GM12874 (cell line): ENCODE results near the gene PLS1.

Experiments
- TF ChIP-seq, protein P1 (sequence below): IDR thresholded peaks from 2 replicates; pipeline ENCODE4 v1.5.1; 2011; ENCODE audit warnings: low read depth, mild to moderate bottlenecking, control low read depth, low read length, moderate library complexity; ENCODE audit not compliant: insufficient read depth

The PLS1 gene

DNA sequence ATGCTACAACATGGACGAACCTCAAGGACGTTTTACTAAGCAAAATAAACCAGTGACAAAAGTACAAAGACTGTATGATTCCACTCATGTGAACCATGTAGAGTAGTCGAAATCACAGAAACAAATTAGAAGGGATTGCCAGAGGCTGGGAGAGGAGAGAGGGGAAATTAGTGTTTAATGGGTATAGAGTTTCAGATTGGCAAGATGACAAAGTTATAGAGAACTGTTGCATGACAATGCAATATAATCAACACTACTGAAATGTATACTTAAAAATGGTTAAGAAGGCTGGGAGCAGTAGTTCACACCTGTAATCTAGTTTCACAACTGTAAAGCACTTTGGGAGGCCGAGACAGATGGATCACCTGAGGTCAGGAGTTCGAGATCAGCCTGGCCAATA lies 36.9 kb downstream of the PLS1 start:
- TF ChIP-seq, protein P1, sequence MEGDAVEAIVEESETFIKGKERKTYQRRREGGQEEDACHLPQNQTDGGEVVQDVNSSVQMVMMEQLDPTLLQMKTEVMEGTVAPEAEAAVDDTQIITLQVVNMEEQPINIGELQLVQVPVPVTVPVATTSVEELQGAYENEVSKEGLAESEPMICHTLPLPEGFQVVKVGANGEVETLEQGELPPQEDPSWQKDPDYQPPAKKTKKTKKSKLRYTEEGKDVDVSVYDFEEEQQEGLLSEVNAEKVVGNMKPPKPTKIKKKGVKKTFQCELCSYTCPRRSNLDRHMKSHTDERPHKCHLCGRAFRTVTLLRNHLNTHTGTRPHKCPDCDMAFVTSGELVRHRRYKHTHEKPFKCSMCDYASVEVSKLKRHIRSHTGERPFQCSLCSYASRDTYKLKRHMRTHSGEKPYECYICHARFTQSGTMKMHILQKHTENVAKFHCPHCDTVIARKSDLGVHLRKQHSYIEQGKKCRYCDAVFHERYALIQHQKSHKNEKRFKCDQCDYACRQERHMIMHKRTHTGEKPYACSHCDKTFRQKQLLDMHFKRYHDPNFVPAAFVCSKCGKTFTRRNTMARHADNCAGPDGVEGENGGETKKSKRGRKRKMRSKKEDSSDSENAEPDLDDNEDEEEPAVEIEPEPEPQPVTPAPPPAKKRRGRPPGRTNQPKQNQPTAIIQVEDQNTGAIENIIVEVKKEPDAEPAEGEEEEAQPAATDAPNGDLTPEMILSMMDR, result no peak

DNA sequence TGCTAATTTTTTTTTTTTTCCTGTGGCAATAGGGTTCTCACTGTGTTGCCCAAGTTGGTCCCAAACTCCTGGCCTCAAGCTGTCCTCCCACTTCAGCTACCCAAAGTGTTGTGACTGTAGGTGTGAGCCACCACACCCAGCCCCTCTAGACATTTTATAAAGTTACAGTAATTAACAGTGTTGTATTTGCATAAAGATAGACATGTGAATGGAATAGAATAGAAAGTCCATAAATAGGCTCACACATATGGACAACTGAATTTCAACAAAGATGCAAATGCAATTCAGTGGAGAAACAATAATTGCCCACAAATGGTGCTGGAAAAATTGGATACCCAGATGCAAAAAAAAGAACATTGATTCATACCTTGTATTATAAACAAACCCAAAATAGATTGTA lies 39.9 kb downstream of the PLS1 start:
- TF ChIP-seq, protein P1, result no peak

DNA sequence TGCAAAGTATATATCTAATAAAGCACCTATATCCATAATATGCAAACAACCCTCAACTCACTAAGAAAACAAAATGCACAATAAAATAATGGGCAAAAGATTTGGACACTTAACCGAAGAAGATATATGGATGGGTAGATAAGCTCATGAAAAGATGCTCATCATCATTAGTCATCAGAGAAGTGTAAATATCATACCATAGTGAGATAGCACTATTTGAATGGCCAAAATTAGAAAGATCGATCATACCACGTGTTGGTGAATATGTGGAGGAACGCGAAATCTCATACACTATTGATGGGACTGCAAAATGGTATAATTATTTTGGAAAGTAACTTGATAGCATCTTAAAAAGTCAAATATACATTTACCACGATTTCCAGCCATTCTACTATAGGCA lies 40.5 kb downstream of the PLS1 start:
- TF ChIP-seq, protein P1, result no peak

DNA sequence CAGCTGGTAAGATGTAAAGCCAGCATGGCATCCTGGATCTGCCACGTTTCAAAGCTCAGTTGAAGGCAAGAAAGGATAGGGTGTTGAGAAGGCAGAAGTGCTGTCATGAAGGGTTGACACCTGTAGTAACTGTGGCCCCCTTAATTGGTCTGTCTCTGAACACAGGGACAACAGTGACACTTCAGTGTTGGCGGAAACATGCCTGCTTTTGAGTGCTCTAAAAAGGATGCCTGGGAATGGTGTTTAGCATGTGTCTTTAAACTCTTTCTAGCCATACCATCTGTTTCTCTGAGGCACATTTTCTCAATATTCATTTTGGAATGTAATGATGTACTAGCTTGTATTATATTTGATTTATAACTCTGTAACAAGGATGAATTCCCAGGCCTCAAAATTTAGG lies 42.1 kb downstream of the PLS1 start:
- TF ChIP-seq, protein P1, result no peak

DNA sequence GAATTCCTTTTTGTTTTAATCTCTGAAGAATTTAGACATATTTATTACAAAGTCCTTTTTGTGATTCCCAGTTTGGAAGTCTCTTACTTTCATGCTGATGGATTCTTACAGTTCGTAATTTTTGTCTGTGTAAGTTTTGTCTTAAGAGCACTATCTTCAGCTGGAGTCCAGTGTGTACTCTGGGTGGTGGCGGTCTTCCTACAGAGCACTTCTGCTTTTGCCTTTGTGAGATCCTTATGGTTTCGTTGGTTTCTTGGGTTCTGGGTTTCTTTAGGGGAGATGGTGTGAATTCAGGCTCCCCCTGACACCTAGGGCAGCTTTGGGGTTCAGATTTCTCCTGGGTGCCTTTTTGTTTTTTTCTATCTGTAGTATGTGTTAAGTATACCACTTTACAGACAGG lies 45.3 kb downstream of the PLS1 start:
- TF ChIP-seq, protein P1, result no peak

DNA sequence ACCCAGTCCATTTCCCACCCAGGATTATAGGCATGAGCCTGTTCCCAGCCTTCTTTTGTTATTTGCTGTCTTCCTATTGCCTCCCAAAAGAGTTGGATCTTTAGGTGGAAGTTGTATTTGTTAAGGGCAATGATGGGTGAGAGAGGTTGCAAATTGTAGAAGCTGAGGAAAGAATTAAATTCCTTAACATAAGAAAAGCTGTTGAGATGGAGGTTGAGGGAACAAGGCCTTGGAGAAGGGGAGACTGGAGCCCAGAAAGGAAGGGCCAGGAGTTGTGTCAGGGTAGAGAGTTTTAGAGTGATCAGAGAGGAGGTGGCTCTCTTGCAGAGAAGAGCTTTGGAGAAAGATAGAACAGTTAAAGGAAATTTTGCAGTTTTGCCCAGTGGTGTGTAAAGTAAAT lies 46.8 kb downstream of the PLS1 start:
- TF ChIP-seq, protein P1, result no peak

DNA sequence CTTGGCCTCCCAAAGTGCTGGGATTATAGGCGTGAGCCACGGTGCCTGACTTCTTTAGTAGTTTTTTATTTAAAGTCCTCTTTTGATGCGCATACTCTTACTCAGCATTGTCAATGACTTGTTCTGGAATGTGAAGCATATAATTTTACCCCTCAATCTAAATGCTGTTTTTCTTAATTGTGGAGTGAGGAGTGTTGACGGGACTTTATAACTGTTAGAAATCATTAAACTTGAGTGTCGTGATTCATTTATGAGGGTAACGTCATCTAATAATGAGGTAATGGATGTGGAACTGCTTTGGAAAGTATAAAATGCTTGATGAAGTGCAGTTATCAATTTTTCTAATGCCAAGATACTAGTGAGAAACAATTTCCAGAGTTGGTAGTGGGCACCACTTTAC lies 48.3 kb downstream of the PLS1 start:
- TF ChIP-seq, protein P1, result no peak

DNA sequence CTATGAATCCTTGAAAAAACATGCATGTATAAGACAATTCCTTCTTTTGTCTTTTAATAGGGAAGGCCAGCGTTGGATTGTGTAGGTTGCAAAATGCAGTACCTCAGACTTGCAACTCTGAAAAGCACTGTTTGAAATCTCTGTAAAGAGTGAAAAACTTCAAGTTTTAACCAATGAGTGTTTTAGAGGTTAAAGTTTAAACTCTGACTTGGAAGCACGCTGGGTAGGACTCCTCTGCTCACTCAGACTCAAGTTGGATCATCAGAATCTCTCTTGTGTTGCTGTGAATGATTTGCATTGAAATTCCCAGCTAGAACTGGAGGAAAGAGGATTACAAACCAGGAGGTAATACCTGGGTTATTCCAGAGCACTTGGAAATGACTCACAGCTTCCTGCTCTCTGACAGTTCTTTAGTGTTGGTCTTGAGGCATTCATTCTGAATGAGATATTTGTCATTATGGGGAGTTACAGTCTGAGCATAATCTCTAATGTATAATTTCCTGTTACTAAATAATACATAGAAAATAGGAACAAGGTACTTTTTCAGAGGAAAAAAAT lies 49.1 kb downstream of the PLS1 start:
- TF ChIP-seq, protein P1, result no peak
